Measurements from ENCODE around the gene CCS.

DNA sequence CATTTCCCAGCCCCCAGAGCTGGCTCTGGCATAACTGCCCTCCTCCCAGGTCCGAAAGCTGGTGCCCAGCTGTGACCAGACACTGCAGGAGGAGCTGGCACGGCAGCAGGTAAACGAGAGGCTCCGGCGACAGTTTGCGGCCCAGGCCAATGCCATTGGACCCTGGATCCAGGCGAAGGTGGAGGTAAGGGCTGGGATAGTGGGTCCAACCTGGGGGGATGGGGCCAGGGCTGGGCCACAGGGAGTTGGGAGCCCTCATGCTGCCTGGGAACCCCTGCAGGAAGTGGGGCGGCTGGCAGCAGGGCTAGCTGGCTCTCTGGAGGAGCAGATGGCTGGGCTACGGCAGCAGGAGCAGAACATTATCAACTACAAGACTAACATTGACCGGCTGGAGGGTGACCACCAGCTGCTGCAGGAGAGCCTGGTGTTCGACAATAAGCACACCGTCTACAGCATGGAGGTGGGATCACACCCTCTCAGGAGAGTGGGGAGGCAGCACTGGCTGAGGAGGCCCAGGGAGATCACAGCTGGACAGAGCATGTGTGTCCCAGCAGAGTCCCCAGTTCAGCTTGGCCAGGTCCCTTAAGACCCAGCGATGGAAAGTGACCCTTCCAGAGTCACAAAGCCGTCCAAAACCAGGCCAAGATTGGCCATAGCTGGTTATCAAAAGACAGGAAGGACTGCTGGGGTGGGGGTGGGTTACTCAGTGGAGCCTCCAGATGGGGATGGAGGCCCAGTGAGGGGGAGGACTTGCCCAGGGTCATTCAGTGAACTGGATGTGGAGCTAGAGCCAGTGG is 31.6 kb upstream of the CCS start:
- TF ChIP-seq BHLHE40 (IDR thresholded peaks at IDR 0.05; ENCODE audit: borderline replicate concordance), result no peak
- TF ChIP-seq FOXK2 (IDR thresholded peaks at IDR 0.05), result no peak
- TF ChIP-seq TARDBP (IDR thresholded peaks at IDR 0.05), result no peak
- no peak for TF ChIP-seq SUZ12 (IDR thresholded peaks at IDR 0.05)
- no peak for TF ChIP-seq NFRKB (IDR thresholded peaks at IDR 0.05)
- TF ChIP-seq FOXM1 (IDR thresholded peaks at IDR 0.05; ENCODE audit: borderline replicate concordance), result no peak
- no peak for TF ChIP-seq ELF4 (IDR thresholded peaks at IDR 0.05)
- TF ChIP-seq L3MBTL2 (conservative IDR thresholded peaks at IDR 0.05), result no peak
